Measurements from ENCODE around the gene NUF2.
A peak's percentile ranks its signal among the peaks of the same experiment; 100 is the strongest.
"Not testable (repeated sequence)": the region's sequence is repeated elsewhere in the genome, so short reads cannot be mapped to it uniquely, and the experiment has no call there.

NUF2 gene

GRCh38 chr1:163321311-163322305 lies at the start of gene NUF2:
TSS of gene NUF2 (plus strand) at chr1:163321954. CDS start at chr1:163326052, 4,098 bp downstream.
- peak; percentile 98 for DNase-seq

- no peak for DNase-seq
These were observed 47.9 kb upstream of the NUF2 start for GRCh38 chr1:163273766-163274441.

- no peak for DNase-seq
These were observed 46.5 kb upstream of the NUF2 start for GRCh38 chr1:163275222-163275621.

GRCh38 chr1:163278602-163279001 lies 43.2 kb upstream of the NUF2 start:
- DNase-seq = no peak

- not testable (repeated sequence) for DNase-seq
These were observed 36.9 kb upstream of the NUF2 start for GRCh38 chr1:163284867-163285266.

- no peak for DNase-seq
These were observed 31.6 kb upstream of the NUF2 start for GRCh38 chr1:163290025-163290640.

GRCh38 chr1:163291461-163291860 lies 30.3 kb upstream of the NUF2 start:
- no peak for DNase-seq

GRCh38 chr1:163292153-163292552 lies 29.6 kb upstream of the NUF2 start:
- DNase-seq = not testable (repeated sequence)

- DNase-seq = not testable (repeated sequence)
These were observed 28.3 kb upstream of the NUF2 start for GRCh38 chr1:163293497-163293896.

- no peak for DNase-seq
These were observed 25.8 kb upstream of the NUF2 start for GRCh38 chr1:163295949-163296348.

- no peak for DNase-seq
These were observed 25.1 kb upstream of the NUF2 start for GRCh38 chr1:163296504-163297263.

- no peak for DNase-seq
These were observed 23.4 kb upstream of the NUF2 start for GRCh38 chr1:163298365-163298764.

- no peak for DNase-seq
These were observed 21.2 kb upstream of the NUF2 start for GRCh38 chr1:163300568-163300967.

GRCh38 chr1:163303561-163303960 lies 18.2 kb upstream of the NUF2 start:
- DNase-seq = no peak

GRCh38 chr1:163305441-163305840 lies 16.3 kb upstream of the NUF2 start:
- no peak for DNase-seq

- DNase-seq = no peak
These were observed 14.1 kb upstream of the NUF2 start for GRCh38 chr1:163307479-163308171.

GRCh38 chr1:163308811-163309210 lies 12.9 kb upstream of the NUF2 start:
- DNase-seq = no peak

- DNase-seq = no peak
These were observed 5.9 kb upstream of the NUF2 start for GRCh38 chr1:163315773-163316374.

GRCh38 chr1:163320891-163321290 lies 863 bp upstream of the NUF2 start:
- DNase-seq = no peak

- not testable (repeated sequence) for DNase-seq
These were observed 1.6 kb downstream of the NUF2 start for GRCh38 chr1:163323339-163323738.

GRCh38 chr1:163331116-163331515 lies 9.4 kb downstream of the NUF2 start:
- DNase-seq = no peak

GRCh38 chr1:163335216-163335615 lies 13.5 kb downstream of the NUF2 start:
- no peak for DNase-seq

Data from stimulated activated CD4-positive, alpha-beta T cell treated with anti-CD3 and anti-CD28 coated beads, Interleukin-1b, Interleukin-23, amount 100 ng/mL, for 48 hours (primary cell).